B cell (primary cell): ENCODE measurements around the gene TRPC4AP. TPM values are rescaled to one million over a fixed set of nuclear protein-coding genes. Genes with fewer than 3 reads are reported as not detected.

Experiments used
- ATAC-seq: fragments of 200-7000 bp; cut with Tn5 transposase; one replicate; pipeline ENCODE4 v1.10.0; 2021; ENCODE audit warnings: low read depth, mild to moderate bottlenecking, moderate number of reproducible peaks, moderate library complexity
- CTCF ChIA-PET: fragments of 350-600 bp; sonication (Branson Sonifier 250); formaldehyde crosslinking; loops from one replicate; lab custom pipeline; 2021; ENCODE audit warnings: antibody characterized with exemption, inconsistent platforms; lab: Charles Lee
- POLR2A ChIA-PET: fragments of 350-600 bp; sonication (Branson Sonifier 250); formaldehyde crosslinking; loops from one replicate; lab custom pipeline; 2021; ENCODE audit warnings: antibody characterized with exemption; lab: Charles Lee
- DNase-seq: peaks from one replicate; pipeline ENCODE4 v3.0.0; 2013
- H2AFZ ChIP-seq: 2 replicates; pipeline ENCODE4 v1.6.1; 2012; ENCODE audit warnings: mild to moderate bottlenecking, low read depth, low read length; ENCODE audit not compliant: insufficient read depth, poor library complexity, severe bottlenecking
- H3K27ac ChIP-seq, 2 donors: 1 replicate in 1 of 2; 2 replicates in 1 of 2; pipeline ENCODE4 v1.5.1; 2012 to 2013; ENCODE audit warnings: low read length in 2 of 2, mild to moderate bottlenecking in 2 of 2, moderate library complexity in 1 of 2
- H3K27me3 ChIP-seq, 4 experiments: fragments of 200-600 bp in 1 of 4; sonication (generic) in 1 of 4; replicated peaks in 1 of 4; 1 replicate in 2 of 4; 2 replicates in 2 of 4; pipeline versions ENCODE4 v1.6.1 to v1.7.0; 2013 to 2016; ENCODE audit warnings: low read length in 3 of 4, mild to moderate bottlenecking in 2 of 4, mixed read lengths in 1 of 4, moderate library complexity in 1 of 4; ENCODE audit not compliant: insufficient read depth in 4 of 4, control insufficient read depth in 3 of 4; ENCODE audit errors: control extremely low read depth in 1 of 4
- H3K36me3 ChIP-seq, 2 experiments: replicated peaks in 1 of 2; 1 replicate in 1 of 2; 2 replicates in 1 of 2; pipeline versions ENCODE4 v1.6.1 to v1.7.1; 2013; ENCODE audit warnings: low read length in 1 of 2; ENCODE audit not compliant: insufficient read depth in 2 of 2, control insufficient read depth in 1 of 2; ENCODE audit errors: control extremely low read depth in 1 of 2, extremely low read depth in 1 of 2
- H3K4me1 ChIP-seq, 2 donors: fragments of 200-600 bp in 1 of 2; sonication (generic) in 1 of 2; 1 replicate in 1 of 2; 2 replicates in 1 of 2; pipeline versions ENCODE4 v1.5.1 to v1.6.1; 2013 to 2017; ENCODE audit warnings: low read length in 2 of 2; ENCODE audit not compliant: control insufficient read depth in 2 of 2, insufficient read depth in 2 of 2
- H3K4me2 ChIP-seq: replicated peaks from 2 replicates; pipeline ENCODE3; 2012; ENCODE audit warnings: mild to moderate bottlenecking, low read depth, low read length; ENCODE audit not compliant: poor library complexity, severe bottlenecking
- H3K4me3 ChIP-seq, 5 experiments: fragments of 200-600 bp in 1 of 5; sonication (generic) in 1 of 5; 1 replicate in 3 of 5; 2 replicates in 2 of 5; pipeline versions ENCODE4 v1.5.1 to v1.7.0; 2011 to 2016; ENCODE audit warnings: low read length in 4 of 5, mild to moderate bottlenecking in 4 of 5, low read depth in 2 of 5, control low read depth in 1 of 5, moderate library complexity in 1 of 5; ENCODE audit not compliant: insufficient read depth in 1 of 5; ENCODE audit errors: control extremely low read depth in 1 of 5, extremely low read depth in 1 of 5
- H3K79me2 ChIP-seq: fragments of 200-600 bp; sonication (generic); one replicate; pipeline ENCODE4 v1.6.0; 2016; ENCODE audit warnings: low read length; ENCODE audit not compliant: control insufficient read depth, insufficient read depth
- H3K9ac ChIP-seq: fragments of 200-600 bp; sonication (generic); 2 replicates; pipeline ENCODE4 v1.6.1; 2017; ENCODE audit warnings: mild to moderate bottlenecking, low read length, moderate library complexity
- H3K9me3 ChIP-seq, 3 donors: one replicate each; pipeline versions ENCODE4 v1.6.1 to v1.7.1; 2013; ENCODE audit warnings: low read length in 2 of 3; ENCODE audit not compliant: control insufficient read depth in 2 of 3, insufficient read depth in 1 of 3; ENCODE audit errors: control extremely low read depth in 1 of 3
- H4K20me1 ChIP-seq: 2 replicates; pipeline ENCODE4 v1.6.0; 2012; ENCODE audit warnings: mild to moderate bottlenecking, low read length; ENCODE audit not compliant: insufficient read depth, control insufficient read depth, poor library complexity, severe bottlenecking
- H3K27ac Mint-ChIP-seq: one replicate; pipeline ENCODE4 v1.8.0; 2021; ENCODE audit warnings: mixed read lengths
- H3K27me3 Mint-ChIP-seq: one replicate; pipeline ENCODE4 v1.8.0; 2021; ENCODE audit warnings: mixed read lengths
- H3K4me1 Mint-ChIP-seq: one replicate; pipeline ENCODE4 v1.8.0; 2021; ENCODE audit warnings: mixed read lengths
- H3K4me3 Mint-ChIP-seq: one replicate; pipeline ENCODE4 v1.8.0; 2021; ENCODE audit warnings: mixed read lengths
- H3K9me3 Mint-ChIP-seq: one replicate; pipeline ENCODE4 v1.8.0; 2022; ENCODE audit warnings: mixed read lengths; ENCODE audit not compliant: insufficient read depth
- CTCF ChIP-seq: fragments of 200-600 bp; IDR thresholded peaks from one replicate; pipeline ENCODE4 v1.8.0; 2022; ENCODE audit warnings: antibody characterized with exemption, mild to moderate bottlenecking
- EZH2 ChIP-seq: IDR thresholded peaks from 2 replicates; pipeline ENCODE4 v1.6.1; 2012; ENCODE audit warnings: borderline replicate concordance, low read depth, mild to moderate bottlenecking, moderate library complexity, low read length; ENCODE audit not compliant: insufficient read depth, poor library complexity, severe bottlenecking
- WGBS: methylation state at CpG from one replicate; pipeline ENCODE4 v1.1.5; 2013; ENCODE audit warnings: missing lambda C conversion rate; ENCODE audit not compliant: insufficient coverage; 5-methylcytosine and 5-hydroxymethylcytosine counted together
- intact Hi-C: fragments of 100-400 bp; cut with micrococcal nuclease; formaldehyde crosslinking; loops from one replicate; pipeline ENCODE4 v1.10.0; 2022
- polyA plus RNA-seq: library from polyadenylated mRNA; depleted of rRNA; stranded (reverse); fragments of >200 nt; gene quantifications from 2 replicates; pipeline ENCODE4 v1.2.3, GENCODE V29; 2012
- total RNA-seq, 2 donors: library from RNA; stranded (reverse); fragments of 120-200 nt in 1 of 2; gene quantifications; 1 replicate in 1 of 2; 2 replicates in 1 of 2; pipeline versions ENCODE4 v1.2.3 to v1.2.4, GENCODE V29; 2013 to 2022

Gene TRPC4AP
- total and polyA plus RNA-seq, 2 donors (not counting 1 experiment from before 2014, with no cell fraction given) = 62.5 to 73.2 TPM

DNA sequence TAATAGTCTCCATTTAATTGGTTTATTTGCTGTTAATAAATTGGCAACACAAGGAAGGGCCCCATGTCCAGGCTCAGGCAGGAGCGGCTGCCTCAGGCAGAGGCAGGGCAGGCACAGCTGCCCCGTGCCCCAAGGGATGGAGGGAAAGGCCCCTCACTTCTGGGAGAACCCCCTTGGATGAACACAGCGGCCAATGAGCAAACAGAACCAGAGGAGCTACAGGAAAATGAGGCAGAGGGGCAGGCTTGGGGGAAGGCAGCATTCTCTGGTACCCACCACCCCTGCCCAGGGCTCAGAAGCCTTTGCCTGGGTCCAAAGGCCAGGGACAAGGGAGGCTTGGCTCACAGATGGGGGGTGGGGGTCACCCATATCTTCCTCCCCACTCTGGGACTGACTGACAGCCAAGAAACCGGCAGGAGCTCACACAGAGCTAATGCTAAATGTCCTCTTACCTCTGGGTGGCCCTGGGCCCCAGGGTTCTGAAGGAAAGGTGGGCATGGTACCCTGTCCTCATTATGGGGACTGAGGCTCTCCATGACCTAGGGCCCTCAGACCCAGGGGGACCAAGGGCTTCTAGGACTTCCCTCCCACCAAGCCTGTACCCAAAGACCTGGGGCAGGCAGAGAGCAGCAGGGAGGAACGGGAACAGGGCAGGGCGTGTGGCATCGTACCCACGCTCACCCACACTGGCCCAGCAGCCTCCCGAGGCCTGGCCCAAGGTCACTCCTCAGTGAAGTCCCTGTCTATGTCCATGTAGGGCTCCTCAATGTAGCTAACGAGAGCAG, 90.0 kb downstream of the TRPC4AP start:
- Histone ChIP-seq H3K4me2 (no peak overlapping the region), H3K27ac (no peak overlapping the region), H3K9ac (no peak overlapping the region), H3K36me3 (peaks cover 0 to 78% of the 10 kb centered on the region in 2 experiments), H3K27me3 (no peaks in the 10 kb centered on the region), H3K4me1 (no peaks in the 10 kb centered on the region), H3K4me3 (no peak overlapping the region), H3K9me3 (no peaks in the 10 kb centered on the region), H2AFZ (no peak overlapping the region), H3K79me2 (no peaks in the 10 kb centered on the region), H4K20me1 (no peaks in the 10 kb centered on the region)
- 86% methylated on average over 9 of the region's 10 CpGs for WGBS
- Mint-ChIP-seq H3K9me3 (no peaks in the 10 kb centered on the region), H3K4me3 (no peak overlapping the region), H3K27me3 (no peaks in the 10 kb centered on the region), H3K4me1 (peaks cover 4% of the 10 kb centered on the region), H3K27ac (no peak overlapping the region)
- ATAC-seq = no peak
- CTCF ChIA-PET = interaction anchor here (0.8 kb wide), 1 partner anchor 92 kb away, joined by 3 read pairs; no protein-coding TSS in a partner anchor
- intact Hi-C loops = no loop called here
- TF ChIP-seq EZH2 = no peak
- no peak for TF ChIP-seq CTCF
- DNase-seq = no peak
- POLR2A ChIA-PET = no interaction called here

DNA sequence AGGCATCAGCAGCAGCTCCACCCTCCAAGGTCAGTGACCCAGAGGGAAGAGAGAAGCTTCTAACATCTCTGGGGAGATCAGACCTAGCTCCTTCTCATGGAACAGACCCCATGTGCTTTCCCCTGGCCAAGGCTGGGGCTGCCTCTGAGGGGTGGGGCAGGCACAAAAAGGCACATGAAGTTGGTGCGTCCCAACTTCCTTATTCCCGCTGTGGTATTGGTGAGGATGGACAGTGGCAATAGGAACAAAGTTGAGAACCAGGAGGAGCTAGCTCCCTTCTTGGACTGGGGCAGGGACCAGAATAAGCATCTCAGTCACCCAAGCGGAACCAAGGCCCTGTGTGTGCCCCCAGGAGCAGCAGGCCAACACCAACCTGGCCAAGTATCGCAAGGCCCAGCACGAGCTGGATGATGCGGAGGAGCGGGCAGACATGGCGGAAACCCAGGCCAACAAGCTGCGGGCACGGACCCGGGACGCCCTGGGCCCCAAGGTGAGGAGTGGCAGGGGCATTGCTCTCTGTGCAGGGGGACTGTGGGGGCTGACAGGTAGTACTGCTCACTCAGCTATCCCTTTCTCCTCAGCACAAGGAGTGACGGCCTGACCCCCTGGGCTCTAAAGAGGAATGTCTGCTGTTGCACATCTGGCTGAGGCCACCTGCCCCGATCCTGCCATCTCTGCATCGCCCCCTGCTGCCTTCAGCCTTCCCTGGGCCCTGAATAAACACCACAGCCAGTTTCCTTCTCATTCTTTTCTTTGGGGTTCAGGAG, 90.8 kb downstream of the TRPC4AP start:
- Histone ChIP-seq H3K9me3 (no peaks in the 10 kb centered on the region), H3K27me3 (no peaks in the 10 kb centered on the region), H3K4me2 (no peak overlapping the region), H4K20me1 (no peaks in the 10 kb centered on the region), H3K36me3 (peaks cover 0 to 70% of the 10 kb centered on the region in 2 experiments), H3K9ac (no peak overlapping the region), H3K27ac (no peak overlapping the region), H2AFZ (no peak overlapping the region), H3K79me2 (no peaks in the 10 kb centered on the region), H3K4me1 (no peaks in the 10 kb centered on the region), H3K4me3 (no peak overlapping the region)
- DNase-seq = no peak
- Mint-ChIP-seq H3K4me3 (no peak overlapping the region), H3K27ac (no peak overlapping the region), H3K27me3 (no peaks in the 10 kb centered on the region), H3K4me1 (peaks cover 4% of the 10 kb centered on the region), H3K9me3 (no peaks in the 10 kb centered on the region)
- intact Hi-C loops = no loop called here
- 95% methylated on average over 14 of the region's 15 CpGs for WGBS
- ChIA-PET POLR2A (no interaction called here), CTCF (interaction anchor here (0.8 kb wide), 1 partner anchor 93 kb away, joined by 3 read pairs; no protein-coding TSS in a partner anchor)
- TF ChIP-seq CTCF (no peak), EZH2 (no peak)
- no peak for ATAC-seq
